PFSK-1 (cell line): Measurements from ENCODE around the gene ZNF490.

Experiments
- FOXP2 ChIP-seq: optimal IDR thresholded peaks from 2 replicates; pipeline ENCODE3; 2011; ENCODE audit warnings: borderline replicate concordance, control low read depth, inconsistent platforms; ENCODE audit not compliant: insufficient read depth; ENCODE audit errors: extremely low read length, extremely low read depth
- POLR2AphosphoS5 ChIP-seq: IDR thresholded peaks from 2 replicates; pipeline ENCODE4 v1.6.1; 2012; ENCODE audit warnings: low read depth, mild to moderate bottlenecking, control low read depth, low read length, moderate library complexity
- REST ChIP-seq, 2 experiments: IDR thresholded peaks; 2 replicates each; pipeline versions ENCODE4 v1.6.1 to v1.8.0; 2011 to 2012; ENCODE audit warnings: low read depth in 2 of 2, low read length in 2 of 2, control low read depth in 1 of 2, inconsistent platforms in 1 of 2, mild to moderate bottlenecking in 1 of 2, moderate library complexity in 1 of 2; ENCODE audit not compliant: insufficient read depth in 1 of 2
- SIN3A ChIP-seq: IDR thresholded peaks from 2 replicates; pipeline ENCODE4 v1.6.1; 2012; ENCODE audit warnings: mild to moderate bottlenecking, low read length, moderate library complexity, borderline replicate concordance; ENCODE audit not compliant: insufficient read depth
- TAF1 ChIP-seq: IDR thresholded peaks from 2 replicates; pipeline ENCODE4 v1.6.1; 2012; ENCODE audit warnings: low read length, control low read depth, borderline replicate concordance; ENCODE audit not compliant: insufficient read depth

Gene ZNF490

DNA sequence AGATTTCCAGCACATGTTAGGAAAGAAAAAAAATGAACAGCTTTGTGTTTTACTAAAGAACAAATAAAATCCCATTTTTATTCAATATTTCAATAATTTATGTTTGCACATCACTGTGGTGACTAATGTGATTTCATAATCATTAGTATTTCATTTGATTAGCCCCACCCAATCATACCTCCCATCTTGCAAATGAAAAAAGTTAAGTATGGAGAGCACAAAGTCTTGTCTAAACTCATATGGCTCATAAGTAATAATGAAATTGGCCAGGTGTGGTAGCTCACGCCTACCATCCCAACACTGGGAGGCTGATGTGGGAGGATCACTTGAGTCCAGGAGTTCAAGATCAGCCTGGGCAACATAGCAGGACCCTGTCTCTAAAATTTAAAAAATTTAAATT is 3.8 kb downstream of the ZNF490 start:
- TF ChIP-seq TAF1: no peak
- TF ChIP-seq FOXP2: no peak
- no peak for TF ChIP-seq POLR2AphosphoS5
- TF ChIP-seq REST (IDR thresholded peaks at IDR 0.05; ENCODE audit: insufficient read depth in 1 of 2, low read depth in 2 of 2, low read length in 2 of 2): no peak
- TF ChIP-seq SIN3A: no peak

- TF ChIP-seq FOXP2 (no peak), TAF1 (no peak), SIN3A (no peak), REST (IDR thresholded peaks at IDR 0.05; ENCODE audit: insufficient read depth in 1 of 2, low read depth in 2 of 2, low read length in 2 of 2) (no peak), POLR2AphosphoS5 (no peak)
These were observed 6.9 kb downstream of the ZNF490 start for GRCh38 chr19:12603714-12604113.

DNA sequence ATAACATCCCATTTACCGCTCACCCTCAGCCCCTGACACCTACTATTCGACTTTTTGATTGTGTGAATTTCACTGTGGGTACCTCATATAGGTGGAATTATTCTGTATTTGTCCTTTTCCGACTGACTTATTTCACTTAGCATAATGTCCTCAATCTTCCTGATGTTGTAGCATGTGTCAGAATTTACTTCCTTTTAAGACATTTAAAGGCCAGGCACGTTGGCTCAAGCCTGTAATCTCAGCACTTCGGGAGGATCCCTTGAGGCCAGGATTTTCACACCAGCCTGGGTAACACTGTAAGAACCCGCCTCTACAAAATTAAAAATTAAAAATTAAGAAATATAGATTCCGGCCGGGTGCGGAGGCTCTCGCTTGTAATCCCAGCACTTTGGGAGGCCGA is 13.0 kb downstream of the ZNF490 start:
- TF ChIP-seq POLR2AphosphoS5: no peak

- TF ChIP-seq SIN3A (no peak), TAF1 (no peak), FOXP2 (no peak), POLR2AphosphoS5 (no peak), REST (IDR thresholded peaks at IDR 0.05; ENCODE audit: insufficient read depth in 1 of 2, low read depth in 2 of 2, low read length in 2 of 2) (no peak)
These were observed 13.6 kb downstream of the ZNF490 start for GRCh38 chr19:12596927-12597548.

DNA sequence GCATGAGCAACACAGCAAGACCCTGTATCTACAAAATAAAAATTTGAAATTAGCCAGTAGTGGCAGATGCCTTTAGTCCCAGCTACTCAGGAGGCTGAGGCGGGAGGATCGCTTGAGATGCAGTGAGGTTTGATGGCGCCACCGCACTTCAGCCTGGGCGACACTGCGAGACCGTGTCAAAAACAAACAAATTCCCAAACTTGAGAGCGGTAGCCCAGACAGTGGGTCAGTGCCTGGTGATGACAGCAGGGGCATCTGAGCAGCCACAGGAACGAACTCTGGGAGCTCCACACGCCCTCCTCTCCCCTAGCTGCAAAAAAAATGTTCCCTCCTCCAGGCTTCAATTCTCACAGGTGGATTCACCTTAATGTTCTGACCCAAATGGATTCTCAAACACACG is 14.1 kb downstream of the ZNF490 start:
- TF ChIP-seq FOXP2 (no peak), REST (IDR thresholded peaks at IDR 0.05; ENCODE audit: insufficient read depth in 1 of 2, low read depth in 2 of 2, low read length in 2 of 2) (no peak), POLR2AphosphoS5 (no peak), SIN3A (no peak), TAF1 (no peak)
